Right kidney (tissue), 1 donor: ENCODE data around the gene IGDCC3.

Experiments used
- DNase-seq: peaks from one replicate; pipeline ENCODE4 v3.0.0-alpha.2; 2016

The IGDCC3 gene

GRCh38 chr15:65289261-65289854 lies 88.4 kb downstream of the IGDCC3 start:
- no peak for DNase-seq

DNA sequence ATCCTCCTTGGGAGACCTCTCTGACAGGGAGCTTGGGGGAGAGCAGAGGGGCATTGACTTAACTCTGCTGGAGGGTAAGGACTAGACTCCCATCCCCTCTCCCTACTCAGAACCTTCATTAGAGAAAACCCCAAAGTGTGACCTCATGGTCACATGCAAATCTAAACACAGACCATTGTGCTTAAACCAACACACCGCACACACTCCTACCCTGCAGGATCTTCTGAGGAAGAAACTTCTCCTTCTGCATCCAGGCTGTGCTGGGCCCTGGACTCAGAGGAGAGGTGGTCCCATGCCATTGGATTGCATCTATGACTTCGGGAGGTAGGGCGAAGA lies 90.3 kb downstream of the IGDCC3 start:
- no peak for DNase-seq

DNA sequence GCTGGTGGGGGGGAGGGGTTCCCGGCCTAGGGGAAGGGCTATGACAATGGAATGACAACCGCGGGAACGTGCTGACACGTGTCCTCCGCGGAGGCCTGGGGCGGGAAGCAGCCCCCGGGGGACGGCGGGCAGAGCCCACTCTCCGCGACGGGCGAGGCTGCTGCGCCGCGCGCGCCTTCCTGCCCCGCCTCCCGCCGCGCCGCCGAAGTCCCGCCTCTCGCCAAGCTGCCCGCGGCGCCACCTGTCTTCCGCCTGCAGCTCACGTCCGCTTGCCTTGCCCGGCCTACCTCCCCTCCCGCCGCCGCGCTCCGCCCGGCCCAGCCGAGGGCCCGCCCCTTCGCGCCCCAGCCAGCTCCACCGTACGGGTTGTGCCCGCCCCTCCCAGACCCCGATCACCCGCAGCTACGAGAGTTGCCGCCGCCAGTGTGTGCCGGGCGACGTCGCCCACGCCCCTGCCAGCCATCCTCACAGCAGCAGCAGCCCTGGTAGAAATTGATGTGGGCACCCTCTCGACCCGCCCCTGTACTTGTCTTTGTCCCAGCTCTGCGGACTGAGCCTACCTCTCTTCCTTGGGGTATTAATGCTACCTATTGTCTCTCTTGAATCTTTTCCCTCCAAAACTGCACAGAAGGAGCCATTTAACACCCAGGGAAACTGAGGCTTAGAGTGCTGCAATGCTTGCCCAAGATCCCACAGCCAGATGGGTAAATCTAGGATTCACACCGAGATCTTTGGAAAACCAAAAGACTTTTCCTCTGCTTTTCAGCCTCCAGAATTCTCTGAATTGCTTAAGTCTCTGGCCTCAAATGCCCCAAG lies 90.9 kb downstream of the IGDCC3 start, which contains the start of gene PARP16:
Gene PARP16, minus strand, starts transcription at position 180 of the 816 bp plus-strand sequence. CDS start 457 bp downstream, outside the sequence.
- DNase-seq, result peak; percentile 79

GRCh38 chr15:65286069-65286703 lies 91.6 kb downstream of the IGDCC3 start:
- peak; percentile 85 for DNase-seq

GRCh38 chr15:65285291-65286068 lies 92.3 kb downstream of the IGDCC3 start:
- DNase-seq, result no peak

DNA sequence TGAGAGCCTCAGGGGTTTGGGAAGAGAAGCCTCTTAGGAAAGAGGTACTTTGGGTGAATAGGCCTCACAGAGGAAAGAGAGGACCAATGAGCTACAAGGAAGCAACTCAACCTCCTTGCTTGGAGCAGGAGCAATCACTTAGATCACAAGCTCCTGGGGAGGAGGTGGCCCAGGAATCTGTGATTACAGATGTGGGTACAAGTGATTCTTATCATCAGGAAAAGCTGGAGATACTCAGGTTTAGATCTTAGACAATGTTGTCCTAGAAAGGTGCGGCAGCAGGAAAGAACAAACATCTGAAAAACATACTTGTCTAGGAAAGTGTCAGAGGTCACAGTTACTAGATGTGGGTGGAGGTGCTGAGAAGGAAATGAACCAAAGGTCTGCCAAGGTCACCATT lies 99.3 kb downstream of the IGDCC3 start:
- no peak for DNase-seq
